Natural killer cell (primary cell): ENCODE results near the gene SMYD5. TPM values are rescaled to one million over a fixed set of nuclear protein-coding genes. Genes with fewer than 3 reads are reported as not detected.
"Not testable (repeated sequence)": the region's sequence is repeated elsewhere in the genome, so short reads cannot be mapped to it uniquely, and the experiment has no call there.

Experiments
- ATAC-seq, 3 donors: fragments of 150-1000 bp in 2 of 3; fragments of 200-7000 bp in 1 of 3; cut with Tn5 transposase; 1 replicate in 1 of 3; 2 replicates in 2 of 3; pipeline ENCODE4 v1.10.0; 2021; ENCODE audit warnings: mild to moderate bottlenecking in 2 of 3, moderate library complexity in 2 of 3
- DNase-seq, 2 donors: peaks; one replicate each; pipeline versions ENCODE4 v3.0.0 to v3.0.0-alpha.2; 2013 to 2021; ENCODE audit warnings: mixed read lengths in 1 of 2
- H3K27ac ChIP-seq: one replicate; pipeline ENCODE4 v1.5.1; 2013; ENCODE audit warnings: mild to moderate bottlenecking, low read length
- H3K27me3 ChIP-seq: one replicate; pipeline ENCODE4 v1.6.1; 2013; ENCODE audit warnings: low read length; ENCODE audit not compliant: control insufficient read depth, insufficient read depth
- H3K36me3 ChIP-seq: one replicate; pipeline ENCODE4 v1.6.1; 2013; ENCODE audit warnings: low read length; ENCODE audit not compliant: control insufficient read depth, insufficient read depth
- H3K4me1 ChIP-seq: one replicate; pipeline ENCODE4 v1.6.1; 2013; ENCODE audit warnings: low read length; ENCODE audit not compliant: control insufficient read depth, insufficient read depth
- H3K4me3 ChIP-seq: one replicate; pipeline ENCODE4 v1.5.1; 2013; ENCODE audit warnings: low read length
- H3K9me3 ChIP-seq: one replicate; pipeline ENCODE4 v1.6.1; 2013; ENCODE audit warnings: low read length; ENCODE audit not compliant: control insufficient read depth, insufficient read depth
- H3K27ac Mint-ChIP-seq, 2 donors: one replicate each; pipeline ENCODE4 v1.8.0; 2022; ENCODE audit warnings: mild to moderate bottlenecking in 2 of 2, mixed read lengths in 2 of 2, moderate library complexity in 1 of 2
- H3K27me3 Mint-ChIP-seq, 2 donors: one replicate each; pipeline ENCODE4 v1.8.0; 2022; ENCODE audit warnings: low read depth in 2 of 2, mixed read lengths in 2 of 2
- H3K36me3 Mint-ChIP-seq: one replicate; pipeline ENCODE4 v1.8.0; 2022; ENCODE audit warnings: mixed read lengths
- H3K4me1 Mint-ChIP-seq, 2 donors: one replicate each; pipeline ENCODE4 v1.8.0; 2022; ENCODE audit warnings: mixed read lengths in 2 of 2
- H3K4me3 Mint-ChIP-seq: one replicate; pipeline ENCODE4 v1.8.0; 2022; ENCODE audit warnings: mild to moderate bottlenecking, moderate library complexity, mixed read lengths
- H3K9me3 Mint-ChIP-seq, 2 donors: one replicate each; pipeline ENCODE4 v1.8.0; 2022; ENCODE audit warnings: mixed read lengths in 2 of 2
- CTCF ChIP-seq: fragments of 200-600 bp; IDR thresholded peaks from one replicate; pipeline ENCODE4 v1.8.0; 2022; ENCODE audit warnings: antibody characterized with exemption
- WGBS: methylation state at CpG from one replicate; pipeline ENCODE4 v1.1.7; 2013; ENCODE audit warnings: missing lambda C conversion rate; ENCODE audit not compliant: insufficient coverage; 5-methylcytosine and 5-hydroxymethylcytosine counted together
- intact Hi-C: fragments of 100-400 bp; cut with micrococcal nuclease; formaldehyde crosslinking; loops from one replicate; pipeline ENCODE4 v1.14.2; 2022
- total RNA-seq, 4 donors: library from RNA; stranded (reverse); fragments of 120-200 nt in 1 of 4; gene quantifications; one replicate each; pipeline versions ENCODE4 v1.2.3 to v1.2.4, GENCODE V29; 2013 to 2022

Gene SMYD5
- total RNA-seq, 3 donors from 2014 or later (not counting 1 experiment from before 2014, with no cell fraction given) = 12.2 to 25.3 (median 12.2) TPM

- H3K27me3 ChIP-seq = no peaks in the 10 kb centered on the region
- peaks cover 0 to 5% of the 10 kb centered on the region in 2 donors for H3K4me1 Mint-ChIP-seq
- H3K36me3 Mint-ChIP-seq = no peaks in the 10 kb centered on the region
- H3K36me3 ChIP-seq = peaks cover 3% of the 10 kb centered on the region
- H3K9me3 Mint-ChIP-seq = no peaks in the 10 kb centered on the region
- H3K4me3 Mint-ChIP-seq = no peak overlapping the region
- DNase-seq (no peak), ATAC-seq (no peak)
- no peaks in the 10 kb centered on the region for H3K9me3 ChIP-seq
- intact Hi-C loops = no loop called here
- WGBS = 91% methylated on average over 17 of the region's 17 CpGs
- no peak for TF ChIP-seq CTCF
- H3K27ac Mint-ChIP-seq = no peak overlapping the region
- H3K27ac ChIP-seq = no peak overlapping the region
- H3K4me3 ChIP-seq = no peak overlapping the region
- H3K27me3 Mint-ChIP-seq = no peaks in the 10 kb centered on the region
- H3K4me1 ChIP-seq = no peaks in the 10 kb centered on the region
Observed at GRCh38 chr2:73260338-73260984, 46.4 kb downstream of the SMYD5 start.

- no peaks in the 10 kb centered on the region for H3K9me3 Mint-ChIP-seq
- intact Hi-C loops = no loop called here
- no peak overlapping the region for H3K4me3 ChIP-seq
- no peaks in the 10 kb centered on the region for H3K27me3 Mint-ChIP-seq
- WGBS = 98% methylated on average over 4 of the region's 4 CpGs
- no peaks in the 10 kb centered on the region for H3K36me3 Mint-ChIP-seq
- H3K36me3 ChIP-seq = peaks cover 3% of the 10 kb centered on the region
- no peaks in the 10 kb centered on the region for H3K9me3 ChIP-seq
- no peaks in the 10 kb centered on the region for H3K27me3 ChIP-seq
- H3K4me1 Mint-ChIP-seq = peaks cover 0 to under 1% of the 10 kb centered on the region in 2 donors
- DNase-seq (no peak), ATAC-seq (no peak)
- H3K4me3 Mint-ChIP-seq = no peak overlapping the region
- no peak overlapping the region for H3K27ac ChIP-seq
- no peak for TF ChIP-seq CTCF
- no peak overlapping the region for H3K27ac Mint-ChIP-seq
- no peaks in the 10 kb centered on the region for H3K4me1 ChIP-seq
Observed at GRCh38 chr2:73262108-73262651, 48.1 kb downstream of the SMYD5 start.

GRCh38 chr2:73262691-73263429 lies 48.8 kb downstream of the SMYD5 start:
- H3K27me3 ChIP-seq, H3K27me3 Mint-ChIP-seq, H3K4me3 Mint-ChIP-seq, H3K9me3 Mint-ChIP-seq, H3K36me3 Mint-ChIP-seq, H3K4me3 ChIP-seq, H3K4me1 Mint-ChIP-seq, ATAC-seq, H3K27ac Mint-ChIP-seq, H3K36me3 ChIP-seq, H3K4me1 ChIP-seq, DNase-seq, intact Hi-C loops, H3K27ac ChIP-seq, H3K9me3 ChIP-seq: not testable (repeated sequence)
- WGBS = 92% methylated on average over 18 of the region's 18 CpGs

- no peaks in the 10 kb centered on the region for H3K9me3 Mint-ChIP-seq
- Histone ChIP-seq H3K27ac (no peak overlapping the region), H3K36me3 (peaks cover 3% of the 10 kb centered on the region), H3K9me3 (no peaks in the 10 kb centered on the region), H3K27me3 (no peaks in the 10 kb centered on the region), H3K4me1 (peaks cover 4% of the 10 kb centered on the region), H3K4me3 (no peak overlapping the region)
- no peak overlapping the region for H3K27ac Mint-ChIP-seq
- no peaks in the 10 kb centered on the region for H3K27me3 Mint-ChIP-seq
- H3K36me3 Mint-ChIP-seq = no peaks in the 10 kb centered on the region
- intact Hi-C loops = no loop called here
- peaks cover 7 to 10% of the 10 kb centered on the region in 2 donors for H3K4me1 Mint-ChIP-seq
- no peak for TF ChIP-seq CTCF
- no peak overlapping the region for H3K4me3 Mint-ChIP-seq
- ATAC-seq (no peak), DNase-seq (no peak)
- WGBS = 96% methylated on average over 16 of the region's 16 CpGs
Observed at GRCh38 chr2:73263540-73264331, 49.7 kb downstream of the SMYD5 start.
